PC-3 (cell line): Measurements from ENCODE around the gene MTMR1. TPM values are rescaled to one million over a fixed set of nuclear protein-coding genes. Genes with fewer than 3 reads are reported as not detected.

ENCODE experiments used
- ATAC-seq: fragments of 200-7000 bp; cut with Tn5 transposase; 2 replicates; pipeline ENCODE4 v1.9.1; 2020; ENCODE audit warnings: mild to moderate bottlenecking, moderate library complexity
- BruUV-seq: library from RNA; stranded (reverse); fragments of 400-500 nt; replicated peaks from 2 replicates; lab custom pipeline; 2021; lab: Mats Ljungman, UMichigan
- CTCF ChIA-PET: fragments of 300-600 bp; sonication (Branson Sonifier 250); formaldehyde crosslinking; loops from one replicate; lab custom pipeline; 2022; ENCODE audit warnings: antibody characterized with exemption; lab: Charles Lee
- POLR2A ChIA-PET: fragments of 300-600 bp; sonication (Branson Sonifier 250); formaldehyde crosslinking; loops from one replicate; lab custom pipeline; 2022; ENCODE audit warnings: antibody characterized with exemption; ENCODE audit not compliant: unreplicated experiment; lab: Charles Lee
- DNase-seq: peaks from one replicate; pipeline ENCODE4 v3.0.0-alpha.2; 2015
- H2AFZ ChIP-seq: fragments of 300-600 bp; sonication (generic); 2 replicates; pipeline ENCODE4 v1.6.0; 2016; ENCODE audit warnings: antibody characterized with exemption, low read length
- H3F3A ChIP-seq: fragments of 300-600 bp; sonication (generic); one replicate; pipeline ENCODE4 v1.6.0; 2017; ENCODE audit warnings: antibody characterized with exemption, low read length, control low read depth, mild to moderate bottlenecking; ENCODE audit not compliant: unreplicated experiment
- H3K27ac ChIP-seq: fragments of 300-600 bp; sonication (generic); 2 replicates; pipeline ENCODE4 v1.5.1; 2016; ENCODE audit warnings: mild to moderate bottlenecking, low read length
- H3K27me3 ChIP-seq: fragments of 300-600 bp; sonication (generic); 2 replicates; pipeline ENCODE4 v1.6.1; 2016; ENCODE audit warnings: low read length, mixed read lengths
- H3K36me3 ChIP-seq: fragments of 300-600 bp; sonication (generic); 2 replicates; pipeline ENCODE4 v1.6.1; 2016; ENCODE audit warnings: low read depth, mixed run types, low read length, mixed read lengths
- H3K4me1 ChIP-seq: fragments of 300-600 bp; sonication (generic); 2 replicates; pipeline ENCODE4 v1.5.1; 2016; ENCODE audit warnings: low read length; ENCODE audit not compliant: insufficient read depth
- H3K4me2 ChIP-seq: fragments of 300-600 bp; sonication (generic); 2 replicates; pipeline ENCODE4 v1.6.0; 2016; ENCODE audit warnings: low read length
- H3K4me3 ChIP-seq: fragments of 300-600 bp; sonication (generic); 2 replicates; pipeline ENCODE4 v1.5.1; 2016; ENCODE audit warnings: mild to moderate bottlenecking, low read length, mixed read lengths
- H3K79me2 ChIP-seq: fragments of 300-600 bp; sonication (generic); 2 replicates; pipeline ENCODE4 v1.6.1; 2017; ENCODE audit warnings: low read length, mixed read lengths
- H3K9ac ChIP-seq: fragments of 300-600 bp; sonication (generic); 2 replicates; pipeline ENCODE4 v1.6.0; 2016; ENCODE audit warnings: mild to moderate bottlenecking, low read length
- H3K9me2 ChIP-seq: fragments of 300-600 bp; sonication (generic); replicated peaks from 2 replicates; pipeline ENCODE4 v1.6.1; 2016; ENCODE audit warnings: mixed run types, low read length, mixed read lengths
- H3K9me3 ChIP-seq: fragments of 300-600 bp; sonication (generic); 2 replicates; pipeline ENCODE4 v1.6.1; 2016; ENCODE audit warnings: low read length, mixed read lengths
- H4K20me1 ChIP-seq: fragments of 300-600 bp; sonication (generic); 2 replicates; pipeline ENCODE4 v1.6.1; 2016; ENCODE audit warnings: low read length, mixed read lengths
- EZH2 ChIP-seq: fragments of 300-600 bp; sonication (generic); IDR thresholded peaks from one replicate; pipeline ENCODE4 v1.6.1; 2017; ENCODE audit warnings: antibody characterized with exemption, mild to moderate bottlenecking, low read length; ENCODE audit not compliant: unreplicated experiment
- EZH2phosphoT487 ChIP-seq: fragments of 300-600 bp; sonication (generic); IDR thresholded peaks from 2 replicates; pipeline ENCODE4 v1.6.1; 2018; ENCODE audit warnings: mild to moderate bottlenecking, antibody characterized with exemption, low read length, borderline replicate concordance
- intact Hi-C: fragments of 100-400 bp; cut with micrococcal nuclease; formaldehyde crosslinking; loops from 2 replicates; pipeline ENCODE4 v1.9.0; 2023
- total RNA-seq: library from RNA; depleted of rRNA; stranded (reverse); fragments of >200 nt; gene quantifications from 2 replicates; pipeline ENCODE4 v1.2.3, GENCODE V29; 2014
- TF ChIP-seq, protein P1 (sequence below): fragments of 300-600 bp; sonication (generic); conservative IDR thresholded peaks from 2 replicates; pipeline ENCODE4 v1.5.1; 2017; ENCODE audit warnings: antibody characterized with exemption, low read depth, mild to moderate bottlenecking, low read length

The MTMR1 gene
- total RNA-seq, 1 experiment from 2014 or later, result 31.8 TPM

DNA sequence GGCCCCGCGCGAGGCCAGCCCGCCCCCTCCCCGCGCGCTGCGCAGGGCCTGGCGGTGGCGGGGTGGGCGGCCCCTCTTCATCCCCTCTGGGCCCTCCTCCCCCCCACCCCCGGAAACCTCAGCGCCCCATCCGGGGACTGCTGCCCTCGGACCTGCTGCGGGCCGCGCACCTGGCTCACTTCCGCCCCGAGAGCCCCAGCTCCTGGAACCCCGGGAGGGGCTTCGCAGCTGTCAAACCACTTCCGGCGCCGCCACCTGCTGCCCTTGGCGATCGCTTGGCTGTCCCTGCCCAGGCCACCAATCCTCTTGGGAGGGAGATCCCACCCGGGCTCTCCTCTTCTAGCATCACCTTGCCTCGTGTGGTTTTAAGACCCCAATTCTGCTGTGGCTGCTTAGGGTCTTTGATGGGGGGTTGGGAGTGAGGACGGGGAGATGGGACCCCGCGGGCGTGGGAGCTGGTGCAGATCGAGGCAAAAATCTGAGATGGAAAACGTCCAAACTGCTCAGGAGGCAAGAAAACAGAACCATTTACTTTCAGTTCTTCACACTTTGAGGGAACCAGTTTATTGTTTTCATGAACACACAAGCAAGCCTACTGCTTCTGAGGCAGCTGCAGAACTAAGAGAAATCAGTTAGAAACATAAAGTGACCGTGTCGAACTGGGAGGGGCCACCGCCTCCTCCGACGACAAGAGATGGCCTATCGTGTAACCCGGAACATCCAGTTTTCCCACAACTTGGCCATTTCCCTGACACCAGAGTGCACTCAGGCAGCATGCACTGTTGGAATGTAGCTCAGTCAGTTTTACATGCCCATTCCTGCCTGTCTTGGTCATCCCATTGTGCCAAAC is 754 bp downstream of the MTMR1 start:
- Histone ChIP-seq H3K9me2 (no peaks in the 10 kb centered on the region), H3K79me2 (peaks cover 59% of the 10 kb centered on the region), H3F3A (peaks cover 3% of the 10 kb centered on the region), H3K4me1 (peaks cover 37% of the 10 kb centered on the region), H4K20me1 (no peaks in the 10 kb centered on the region), H3K4me3 (peak overlapping the region; percentile 88), H3K27ac (peak overlapping the region; percentile 93), H3K9ac (peak overlapping the region; percentile 73), H3K9me3 (peaks cover 13% of the 10 kb centered on the region), H3K27me3 (no peaks in the 10 kb centered on the region), H3K4me2 (peak overlapping the region; percentile 99), H3K36me3 (peaks cover 18% of the 10 kb centered on the region; the same call in 1 of the 2 replicates), H2AFZ (peak overlapping the region; percentile 72)
- ATAC-seq, result peak; percentile 49
- POLR2A ChIA-PET, result interaction anchor here (1.1 kb wide), 1 partner anchor 331 kb away, joined by 3 read pairs; the partner anchor contains the start of gene MAMLD1
- TSS peak; percentile 64 for BruUV-seq
- intact Hi-C loops, result no loop called here
- no peak for TF ChIP-seq EZH2
- TF ChIP-seq, protein P1, sequence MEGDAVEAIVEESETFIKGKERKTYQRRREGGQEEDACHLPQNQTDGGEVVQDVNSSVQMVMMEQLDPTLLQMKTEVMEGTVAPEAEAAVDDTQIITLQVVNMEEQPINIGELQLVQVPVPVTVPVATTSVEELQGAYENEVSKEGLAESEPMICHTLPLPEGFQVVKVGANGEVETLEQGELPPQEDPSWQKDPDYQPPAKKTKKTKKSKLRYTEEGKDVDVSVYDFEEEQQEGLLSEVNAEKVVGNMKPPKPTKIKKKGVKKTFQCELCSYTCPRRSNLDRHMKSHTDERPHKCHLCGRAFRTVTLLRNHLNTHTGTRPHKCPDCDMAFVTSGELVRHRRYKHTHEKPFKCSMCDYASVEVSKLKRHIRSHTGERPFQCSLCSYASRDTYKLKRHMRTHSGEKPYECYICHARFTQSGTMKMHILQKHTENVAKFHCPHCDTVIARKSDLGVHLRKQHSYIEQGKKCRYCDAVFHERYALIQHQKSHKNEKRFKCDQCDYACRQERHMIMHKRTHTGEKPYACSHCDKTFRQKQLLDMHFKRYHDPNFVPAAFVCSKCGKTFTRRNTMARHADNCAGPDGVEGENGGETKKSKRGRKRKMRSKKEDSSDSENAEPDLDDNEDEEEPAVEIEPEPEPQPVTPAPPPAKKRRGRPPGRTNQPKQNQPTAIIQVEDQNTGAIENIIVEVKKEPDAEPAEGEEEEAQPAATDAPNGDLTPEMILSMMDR, result no peak
- TF ChIP-seq EZH2phosphoT487, result no peak
- CTCF ChIA-PET, result interaction anchor here (0.6 to 1.0 kb wide), 2 partner anchors 756 kb away, joined by 6 to 8 read pairs; partner anchors contain the start of gene EOLA2
- peak; percentile 91 for DNase-seq

DNA sequence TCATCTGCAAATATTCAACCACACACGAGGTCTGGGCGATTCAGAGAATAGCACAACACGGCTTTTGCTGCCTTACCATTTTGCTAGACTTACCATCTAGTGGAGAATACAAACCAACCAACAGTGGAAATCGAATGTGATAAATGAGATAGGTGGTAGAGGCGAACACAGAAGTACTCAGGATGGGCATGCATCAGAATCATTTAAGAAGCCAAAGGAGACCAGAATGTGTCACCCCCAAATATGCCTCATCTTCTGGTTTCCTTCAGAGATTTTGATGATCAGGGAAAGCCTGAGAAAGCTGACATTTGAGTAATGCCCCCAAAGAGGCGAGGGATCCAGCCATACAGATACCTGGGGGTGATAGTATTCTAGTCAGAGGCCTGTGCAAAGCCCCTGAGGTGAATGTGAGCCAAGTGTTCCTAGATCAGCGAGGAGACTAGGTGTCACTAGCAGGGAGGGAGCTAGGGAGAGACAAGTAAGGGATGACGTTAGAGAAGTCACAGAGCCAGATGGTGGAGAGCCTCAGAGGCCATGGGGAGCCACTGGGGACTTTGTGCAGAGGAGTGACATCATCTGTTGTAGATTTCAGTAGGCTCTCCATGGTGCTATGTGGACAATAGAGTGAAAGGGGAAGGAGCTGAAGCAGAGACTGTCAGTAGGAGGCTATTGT is 1.7 kb downstream of the MTMR1 start:
- H3K27me3 ChIP-seq, result no peaks in the 10 kb centered on the region
- POLR2A ChIA-PET, result no interaction called here
- H4K20me1 ChIP-seq, result no peaks in the 10 kb centered on the region
- peaks cover 3% of the 10 kb centered on the region for H3F3A ChIP-seq
- intact Hi-C loops, result no loop called here
- H3K27ac ChIP-seq, result peak overlapping the region; percentile 93
- DNase-seq (no peak), ATAC-seq (no peak)
- BruUV-seq, result no TSS peak
- peaks cover 13% of the 10 kb centered on the region for H3K9me3 ChIP-seq
- CTCF ChIA-PET, result interaction anchor here (1.0 kb wide), 1 partner anchor 756 kb away, joined by 6 read pairs; the partner anchor contains the start of gene EOLA2
- no peak overlapping the region for H3K9ac ChIP-seq
- TF ChIP-seq, protein P1, result no peak
- TF ChIP-seq EZH2phosphoT487, result no peak
- TF ChIP-seq EZH2, result no peak
- H2AFZ ChIP-seq, result no peak overlapping the region
- H3K4me2 ChIP-seq, result peak overlapping the region; percentile 99
- peaks cover 31% of the 10 kb centered on the region for H3K4me1 ChIP-seq
- H3K79me2 ChIP-seq, result peaks cover 64% of the 10 kb centered on the region
- no peaks in the 10 kb centered on the region for H3K9me2 ChIP-seq
- H3K36me3 ChIP-seq, result peaks cover 21% of the 10 kb centered on the region; the same call in 1 of the 2 replicates
- peak overlapping the region; percentile 88 for H3K4me3 ChIP-seq
